ENCODE measurements around the gene DUSP7. TPM values are rescaled to one million over a fixed set of nuclear protein-coding genes. Genes with fewer than 3 reads are reported as not detected.

DUSP7 gene
- polyA plus RNA-seq, 3 donors = 2.8 to 36.8 (median 3.9) TPM

DNA sequence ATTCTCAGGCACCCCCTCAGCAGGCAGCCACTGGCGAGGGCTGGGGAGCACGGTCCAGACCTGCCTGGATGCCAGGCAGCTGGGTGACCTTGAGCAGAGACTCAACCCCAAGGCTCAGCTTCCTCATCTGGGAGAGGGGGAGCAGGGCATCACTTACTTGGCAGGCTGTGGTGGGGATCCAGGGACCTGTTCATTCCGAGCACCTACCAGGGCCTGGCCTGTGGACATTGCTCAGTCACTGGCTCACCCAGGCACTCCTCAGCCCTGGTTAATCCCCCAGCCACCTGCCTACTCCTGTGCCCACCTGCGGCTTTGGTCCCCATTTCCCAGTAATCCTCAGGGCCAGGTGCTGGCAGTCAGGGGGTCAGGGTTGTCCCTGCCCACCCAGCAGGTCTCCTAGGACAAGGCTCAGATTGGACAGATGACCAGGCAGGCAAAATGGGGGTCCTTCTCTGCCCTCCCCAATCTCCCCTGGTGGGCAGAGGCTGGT is 51.4 kb downstream of the DUSP7 start:
- H3K9me3 Mint-ChIP-seq = no peaks in the 10 kb centered on the region
- no peak overlapping the region for H3K27ac ChIP-seq (ENCODE audit: low read depth in 1 of 2, low read length in 2 of 2)
- H3K4me1 ChIP-seq (ENCODE audit: control insufficient read depth in 1 of 2, insufficient read depth in 2 of 2, low read length in 2 of 2) = peaks cover 22 to 29% of the 10 kb centered on the region in 2 donors
- H3K4me3 ChIP-seq (replicated peaks in 1 of 3; ENCODE audit: low read depth in 2 of 3, low read length in 3 of 3) = no peak overlapping the region
- no peaks in the 10 kb centered on the region for H3K36me3 ChIP-seq (replicated peaks in 1 of 2; ENCODE audit: control insufficient read depth in 1 of 2, insufficient read depth in 2 of 2, low read length in 2 of 2)
- no peaks in the 10 kb centered on the region for H3K79me2 ChIP-seq (ENCODE audit: insufficient read depth, low read length)
- H3K27ac Mint-ChIP-seq = no peak overlapping the region
- no peak for TF ChIP-seq CTCF (IDR thresholded peaks at IDR 0.05)
- WGBS (ENCODE audit: insufficient coverage) = 94% methylated on average over 4 of the region's 4 CpGs
- H3K9me3 ChIP-seq (replicated peaks in 1 of 2; ENCODE audit: control insufficient read depth in 1 of 2, insufficient read depth in 1 of 2, low read length in 2 of 2) = no peaks in the 10 kb centered on the region
- H3K36me3 Mint-ChIP-seq = no peaks in the 10 kb centered on the region
- no peak overlapping the region for H3K4me3 Mint-ChIP-seq
- no peak overlapping the region for H3K9ac ChIP-seq (ENCODE audit: insufficient read depth, low read length, poor library complexity, severe bottlenecking)
- no peak for DNase-seq
- peaks cover 0 to 7% (median 5%) of the 10 kb centered on the region in 3 donors for H3K27me3 Mint-ChIP-seq (ENCODE audit: low read depth in 3 of 3)
- H3K4me2 ChIP-seq (replicated peaks; ENCODE audit: extremely low read depth, low read length, poor library complexity, severe bottlenecking) = no peak overlapping the region
- peak overlapping the region; percentile 59 for H2AFZ ChIP-seq (ENCODE audit: insufficient read depth, low read depth, low read length, poor library complexity, severe bottlenecking)
- H3K4me1 Mint-ChIP-seq = peaks cover 23% of the 10 kb centered on the region
- H4K20me1 ChIP-seq (ENCODE audit: insufficient read depth, low read length) = no peaks in the 10 kb centered on the region
- intact Hi-C loops (cut with micrococcal nuclease) = loop anchor here in 1 of 2 donors (5.0 kb wide), 1 partner anchor 47 kb away; no protein-coding TSS in a partner anchor
- H3K27me3 ChIP-seq (ENCODE audit: control insufficient read depth in 2 of 2, insufficient read depth in 2 of 2, low read length in 2 of 2) = no peaks in the 10 kb centered on the region

DNA sequence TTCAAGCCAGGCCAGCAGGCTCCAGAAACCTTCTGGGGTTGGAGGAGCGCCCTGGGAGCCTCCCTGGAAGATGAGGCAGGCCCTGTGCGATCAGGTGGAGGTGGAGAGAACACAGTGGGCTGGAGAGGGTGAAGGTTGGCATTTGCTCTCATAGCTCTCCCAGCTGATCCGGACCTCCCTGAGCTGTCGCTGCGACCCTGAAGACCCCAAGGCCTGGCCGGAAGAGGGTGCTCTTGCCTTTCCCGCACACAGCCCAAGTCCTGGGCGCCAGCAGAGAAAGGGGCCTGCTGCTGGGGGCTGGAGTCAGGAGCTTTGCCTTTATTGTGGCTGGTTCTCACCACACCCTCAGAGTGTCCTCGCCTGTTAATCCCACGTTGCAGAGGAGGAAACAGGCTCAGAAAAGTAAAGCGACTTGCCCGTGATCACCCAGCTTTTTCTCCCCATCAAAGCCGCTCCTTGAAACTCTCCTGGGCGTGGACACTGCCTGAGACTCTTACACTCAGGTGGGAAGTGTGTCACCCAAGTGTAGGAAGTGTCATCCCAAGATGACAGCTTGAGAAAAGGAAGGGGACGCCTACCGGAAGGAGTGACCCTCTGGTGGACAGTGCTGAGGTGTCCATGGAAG is 52.1 kb downstream of the DUSP7 start:
- Mint-ChIP-seq H3K4me3 (no peak overlapping the region), H3K9me3 (no peaks in the 10 kb centered on the region), H3K27ac (no peak overlapping the region), H3K27me3 (ENCODE audit: low read depth in 3 of 3) (peaks cover 0 to 7% (median 5%) of the 10 kb centered on the region in 3 donors), H3K36me3 (no peaks in the 10 kb centered on the region), H3K4me1 (peaks cover 23% of the 10 kb centered on the region)
- no peak overlapping the region for H3K4me2 ChIP-seq (replicated peaks; ENCODE audit: extremely low read depth, low read length, poor library complexity, severe bottlenecking)
- H3K27me3 ChIP-seq (ENCODE audit: control insufficient read depth in 2 of 2, insufficient read depth in 2 of 2, low read length in 2 of 2) = no peaks in the 10 kb centered on the region
- TF ChIP-seq CTCF (IDR thresholded peaks at IDR 0.05) = no peak
- H2AFZ ChIP-seq (ENCODE audit: insufficient read depth, low read depth, low read length, poor library complexity, severe bottlenecking) = no peak overlapping the region
- H3K4me3 ChIP-seq (replicated peaks in 1 of 3; ENCODE audit: low read depth in 2 of 3, low read length in 3 of 3) = no peak overlapping the region
- H3K79me2 ChIP-seq (ENCODE audit: insufficient read depth, low read length) = no peaks in the 10 kb centered on the region
- 91% methylated on average over 8 of the region's 16 CpGs for WGBS (ENCODE audit: insufficient coverage)
- H3K4me1 ChIP-seq (ENCODE audit: control insufficient read depth in 1 of 2, insufficient read depth in 2 of 2, low read length in 2 of 2) = peaks cover 22 to 29% of the 10 kb centered on the region in 2 donors
- no peaks in the 10 kb centered on the region for H4K20me1 ChIP-seq (ENCODE audit: insufficient read depth, low read length)
- no peak overlapping the region for H3K9ac ChIP-seq (ENCODE audit: insufficient read depth, low read length, poor library complexity, severe bottlenecking)
- no peak overlapping the region for H3K27ac ChIP-seq (ENCODE audit: low read depth in 1 of 2, low read length in 2 of 2)
- no peaks in the 10 kb centered on the region for H3K36me3 ChIP-seq (replicated peaks in 1 of 2; ENCODE audit: control insufficient read depth in 1 of 2, insufficient read depth in 2 of 2, low read length in 2 of 2)
- no peaks in the 10 kb centered on the region for H3K9me3 ChIP-seq (replicated peaks in 1 of 2; ENCODE audit: control insufficient read depth in 1 of 2, insufficient read depth in 1 of 2, low read length in 2 of 2)
- no peak for DNase-seq
- intact Hi-C loops (cut with micrococcal nuclease) = loop anchor here in 1 of 2 donors (5.0 kb wide), 1 partner anchor 48 kb away; no protein-coding TSS in a partner anchor
